Upper lobe of left lung (tissue), 6 donors: ENCODE data around the gene MZT2A. TPM values are rescaled to one million over a fixed set of nuclear protein-coding genes. Genes with fewer than 3 reads are reported as not detected.
"Not testable (repeated sequence)": the region's sequence is repeated elsewhere in the genome, so short reads cannot be mapped to it uniquely, and the experiment has no call there.

Experiments
- ATAC-seq, 2 donors: fragments of 200-7000 bp; cut with Tn5 transposase; one replicate each; pipeline ENCODE4 v1.9.1; 2022; ENCODE audit warnings: mild to moderate bottlenecking in 2 of 2, moderate library complexity in 2 of 2; ENCODE audit not compliant: low FRiP score in 2 of 2
- DNase-seq, 2 donors: peaks; one replicate each; pipeline ENCODE4 v3.0.0-alpha.2; 2019 to 2020
- H3K27ac ChIP-seq, 4 donors: fragments of 200-600 bp; sonication (generic); one replicate each; pipeline ENCODE4 v1.5.1; 2016 to 2019
- H3K27me3 ChIP-seq, 4 donors: fragments of 200-600 bp; sonication (generic); one replicate each; pipeline ENCODE4 v1.5.1; 2017 to 2019
- H3K36me3 ChIP-seq, 4 donors: fragments of 200-600 bp; sonication (generic); one replicate each; pipeline ENCODE4 v1.5.1; 2016 to 2019
- H3K4me1 ChIP-seq, 4 donors: fragments of 200-600 bp; sonication (generic); one replicate each; pipeline ENCODE4 v1.5.1; 2018 to 2019
- H3K4me3 ChIP-seq, 4 donors: fragments of 200-600 bp; sonication (generic); one replicate each; pipeline ENCODE4 v1.5.1; 2017 to 2019; ENCODE audit warnings: mild to moderate bottlenecking in 2 of 4, moderate library complexity in 1 of 4
- H3K9me3 ChIP-seq, 4 donors: fragments of 200-600 bp; sonication (generic); one replicate each; pipeline ENCODE4 v1.5.1; 2018 to 2019
- CTCF ChIP-seq, 6 experiments: fragments of 450-650 bp in 4 of 6; fragments of 200-600 bp in 2 of 6; sonication (generic) in 2 of 6; IDR thresholded peaks; one replicate each; pipeline ENCODE4 v1.5.1; 2016 to 2019; ENCODE audit warnings: antibody characterized with exemption in 6 of 6
- EP300 ChIP-seq, 4 donors: sonication (generic); formaldehyde crosslinking; IDR thresholded peaks; one replicate each; pipeline ENCODE4 v1.5.1; 2017; ENCODE audit warnings: antibody characterized with exemption in 4 of 4, control low read depth in 2 of 4
- POLR2A ChIP-seq, 4 donors: fragments of 450-650 bp; IDR thresholded peaks; one replicate each; pipeline ENCODE4 v1.5.1; 2016 to 2017; ENCODE audit warnings: antibody characterized with exemption in 4 of 4, mild to moderate bottlenecking in 2 of 4
- POLR2AphosphoS5 ChIP-seq, 2 donors: sonication (generic); formaldehyde crosslinking; IDR thresholded peaks; one replicate each; pipeline ENCODE4 v1.5.1; 2017; ENCODE audit warnings: antibody characterized with exemption in 2 of 2
- WGBS, 2 donors: methylation state at CpG; one replicate each; pipeline ENCODE4 v1.1.5; 2017 to 2018; 5-methylcytosine and 5-hydroxymethylcytosine counted together
- total RNA-seq, 6 donors: library from RNA; depleted of rRNA in 4 of 6; stranded (reverse); fragments of >200 nt in 4 of 6; gene quantifications; one replicate each; pipeline versions ENCODE4 v1.1.0 to v1.2.1, GENCODE V29; 2016 to 2021
- donor health status: DM: no; HTN: no; CAD: no; lungs with moderate emphysema.
- donor health status: DM: no; HTN: yes; CAD: no; lungs with severe emphysema.

MZT2A gene
- total RNA-seq, 6 donors from 2014 or later = 15.7 to 66.9 (median 47.4) TPM

DNA sequence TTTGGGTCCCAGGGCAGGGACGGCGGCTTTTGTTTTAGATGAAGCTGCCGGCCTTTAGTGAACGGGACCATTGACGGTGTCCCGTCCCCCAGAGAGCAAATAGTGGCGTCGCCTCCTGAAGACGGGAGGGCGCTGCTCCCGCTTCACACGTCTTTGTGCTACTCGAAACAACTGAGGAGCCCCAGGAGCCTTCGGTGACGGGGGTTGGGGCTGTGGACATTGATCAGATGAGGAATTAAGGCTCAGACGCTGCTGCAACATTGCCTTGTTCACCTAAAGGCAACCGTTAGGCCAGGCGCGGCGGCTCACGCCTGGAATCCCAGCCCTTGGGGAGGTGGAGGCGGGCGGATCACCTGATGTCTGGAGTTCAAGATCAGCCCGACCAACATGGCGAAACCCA lies 15.8 kb downstream of the MZT2A start:
- not testable (repeated sequence) for H3K27me3 ChIP-seq, H3K4me1 ChIP-seq, H3K36me3 ChIP-seq, H3K27ac ChIP-seq, H3K9me3 ChIP-seq, H3K4me3 ChIP-seq, ATAC-seq
- peak in 1 of 2 donors; percentile 56 for DNase-seq
- WGBS, 2 donors = 95 to 96% methylated on average over 25 of the region's 25 CpGs

DNA sequence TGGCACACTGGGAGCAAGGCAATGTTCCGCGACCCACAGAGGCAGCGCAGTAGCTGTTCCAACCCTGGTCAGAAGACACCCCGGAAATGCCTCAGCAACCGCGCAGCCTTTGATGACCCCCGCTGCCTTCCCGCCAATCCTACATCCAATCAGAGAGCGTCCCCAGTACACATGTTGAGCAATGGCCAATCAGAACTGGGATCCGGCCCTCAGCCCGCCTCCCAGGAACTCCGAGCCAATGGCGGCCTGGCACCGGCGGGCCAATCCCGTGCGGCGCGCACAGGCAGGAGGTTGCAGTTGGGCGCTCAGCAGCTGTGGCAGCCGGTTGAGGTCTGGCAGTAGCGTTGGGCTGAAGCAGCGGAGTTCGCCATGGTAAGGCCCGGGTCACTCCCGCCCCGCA lies 16.4 kb downstream of the MZT2A start, which contains the start of gene TUBA3D:
Gene TUBA3D, plus strand, starts transcription at position 289 of the 400 bp plus-strand sequence. Its CDS starts 81 bp downstream, at position 370.
- DNase-seq (peak in 1 of 2 donors; percentile 60), ATAC-seq (no peak)
- H3K4me3 ChIP-seq = no peak within 1 kb of the TSS
- H3K27me3 ChIP-seq = no peaks in the 10 kb centered on the region
- no peaks in the 10 kb centered on the region for H3K36me3 ChIP-seq
- H3K4me1 ChIP-seq = no peaks in the 10 kb centered on the region
- H3K9me3 ChIP-seq = no peaks in the 10 kb centered on the region
- no peak within 1 kb of the TSS for H3K27ac ChIP-seq
- no peak for TF ChIP-seq CTCF (IDR thresholded peaks at IDR 0.05)
- TF ChIP-seq POLR2A (IDR thresholded peaks at IDR 0.05) = no peak
- no peak for TF ChIP-seq EP300 (IDR thresholded peaks at IDR 0.05)
- no peak for TF ChIP-seq POLR2AphosphoS5 (IDR thresholded peaks at IDR 0.05)
- WGBS, 2 donors = 97 to 98% methylated on average over 13 to 25 of the region's 27 CpGs

DNA sequence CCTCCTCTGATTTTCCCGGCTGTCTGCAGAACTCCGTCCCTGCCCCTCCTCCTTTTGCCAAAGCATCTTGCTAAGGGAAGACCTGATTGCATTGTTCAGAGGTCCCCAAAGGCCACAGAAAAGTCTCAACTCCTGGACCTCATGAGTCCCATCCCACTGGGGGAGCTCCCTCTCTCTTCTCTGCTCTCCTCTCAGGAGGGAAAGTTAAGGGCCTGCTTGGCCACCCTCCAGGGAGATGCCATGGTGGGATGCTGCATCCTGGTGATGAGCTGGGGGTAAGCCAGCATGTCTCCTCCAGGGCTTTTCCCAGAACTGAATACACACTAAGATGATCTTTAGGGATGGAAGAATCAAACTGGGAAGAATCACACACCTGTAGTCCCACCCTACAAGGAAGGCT lies 18.9 kb downstream of the MZT2A start:
- not testable (repeated sequence) for H3K9me3 ChIP-seq, ATAC-seq, H3K27ac ChIP-seq, H3K36me3 ChIP-seq, DNase-seq, H3K4me1 ChIP-seq, H3K4me3 ChIP-seq, H3K27me3 ChIP-seq
- WGBS, 2 donors = 92% methylated on average over 2 of the region's 2 CpGs; no CpG with 5 or more reads in 1 of the 2 donors

DNA sequence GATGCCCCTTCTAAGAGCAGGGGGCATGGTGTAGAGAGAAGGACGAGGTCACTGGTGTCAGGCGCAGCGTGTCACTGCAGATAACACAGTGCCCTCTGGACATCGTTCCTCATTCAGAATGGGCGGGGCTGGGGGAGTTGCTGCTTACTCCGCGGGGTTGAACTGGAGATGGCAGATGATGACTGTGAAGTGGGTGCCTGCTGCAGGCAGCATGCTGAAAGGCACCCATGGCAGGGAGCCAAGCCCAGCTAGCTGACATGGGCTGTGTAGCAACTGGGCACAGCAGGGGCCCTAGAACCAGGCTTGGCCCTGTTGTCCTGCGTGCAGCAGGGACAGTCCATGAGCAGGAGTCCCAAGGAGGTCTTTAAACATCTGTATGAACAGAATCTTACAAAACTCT lies 20.6 kb downstream of the MZT2A start:
- H3K4me3 ChIP-seq, H3K27me3 ChIP-seq, H3K4me1 ChIP-seq, H3K36me3 ChIP-seq, H3K27ac ChIP-seq, DNase-seq, H3K9me3 ChIP-seq: not testable (repeated sequence)
- WGBS, 2 donors = 100% methylated on average over 1 of the region's 8 CpGs
- ATAC-seq = peak; percentile 33 to 58

- DNase-seq, H3K27me3 ChIP-seq, ATAC-seq, H3K36me3 ChIP-seq, H3K9me3 ChIP-seq, H3K4me1 ChIP-seq, H3K4me3 ChIP-seq, H3K27ac ChIP-seq: not testable (repeated sequence)
- 90 to 100% methylated on average over 1 to 2 of the region's 3 CpGs for WGBS, 2 donors
These were observed 21.3 kb downstream of the MZT2A start for GRCh38 chr2:131470944-131471343.

DNA sequence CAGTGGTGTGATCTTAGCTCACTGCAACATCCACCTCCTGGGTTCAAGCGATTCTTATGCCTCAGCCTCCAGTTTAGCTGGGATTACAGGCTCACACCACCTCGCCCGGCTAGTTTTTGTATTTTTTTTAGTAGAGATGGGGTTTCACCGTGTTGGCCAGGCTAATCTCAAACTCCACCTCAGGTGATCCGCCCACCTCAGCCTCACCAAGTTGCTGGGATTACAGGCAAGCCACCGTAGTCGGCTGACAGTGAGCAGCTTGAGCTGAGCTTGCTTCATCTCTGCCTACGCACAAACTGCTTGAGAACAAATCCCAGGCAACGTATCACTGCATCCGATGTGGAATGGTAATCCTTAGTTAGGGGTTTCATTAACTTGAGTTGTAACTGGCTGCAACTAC lies 24.5 kb downstream of the MZT2A start:
- H3K4me1 ChIP-seq, H3K36me3 ChIP-seq, H3K9me3 ChIP-seq, ATAC-seq, DNase-seq, H3K27ac ChIP-seq, H3K4me3 ChIP-seq, H3K27me3 ChIP-seq: not testable (repeated sequence)
- WGBS, 2 donors = 92% methylated on average over 10 of the region's 10 CpGs

DNA sequence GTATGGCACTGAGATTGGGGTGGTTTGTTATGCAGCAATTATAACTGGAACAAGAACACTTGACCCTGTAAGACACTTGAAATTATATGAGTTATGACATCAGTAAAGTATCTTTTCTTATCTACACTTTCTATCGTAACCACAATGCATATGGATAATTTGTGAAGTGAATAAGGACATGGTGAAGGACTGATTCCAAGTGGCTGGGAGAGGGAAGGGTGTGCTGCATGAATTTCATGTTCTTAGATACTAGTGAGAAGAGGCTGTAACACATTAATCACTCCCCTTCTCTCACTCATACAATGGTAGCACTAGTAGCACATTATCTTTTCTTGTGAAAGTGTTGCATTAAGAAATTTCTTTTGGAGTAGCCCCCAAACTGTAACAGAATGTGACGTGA lies 37.3 kb downstream of the MZT2A start:
- not testable (repeated sequence) for H3K9me3 ChIP-seq, ATAC-seq, H3K4me1 ChIP-seq, H3K4me3 ChIP-seq, DNase-seq, H3K27me3 ChIP-seq, H3K27ac ChIP-seq, H3K36me3 ChIP-seq
- 62 to 65% methylated on average over 1 to 2 of the region's 2 CpGs for WGBS, 2 donors

DNA sequence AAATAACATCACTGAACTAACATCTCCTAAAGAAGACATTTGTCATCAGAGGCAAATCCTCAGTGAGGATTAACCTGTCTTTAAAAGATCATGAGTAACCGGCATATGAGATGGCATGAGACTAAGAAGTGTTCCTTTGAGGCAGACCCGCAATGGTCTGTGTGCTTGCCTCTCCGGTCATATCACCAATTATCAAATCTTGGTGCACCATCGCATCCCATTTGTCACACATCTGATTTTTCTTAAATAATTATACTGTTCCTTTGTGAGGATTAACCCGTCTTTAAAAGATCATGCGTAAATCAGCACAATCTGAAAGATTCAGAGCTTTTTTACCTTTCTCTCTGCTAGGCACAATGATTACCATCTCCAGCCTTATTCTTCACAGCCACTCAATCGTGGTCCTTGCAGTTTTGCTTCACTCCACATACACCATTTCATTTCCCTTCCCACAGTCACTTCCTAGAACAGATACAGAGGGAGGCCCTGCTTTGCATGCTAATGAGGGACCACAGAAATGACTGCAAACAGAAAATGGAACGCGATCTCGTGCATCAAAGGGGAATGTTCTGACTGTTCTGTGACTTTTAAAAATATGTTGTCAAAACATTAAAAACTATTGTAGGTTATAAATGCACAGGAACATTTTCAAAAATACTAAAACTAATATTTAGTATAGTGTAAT lies 40.8 kb downstream of the MZT2A start:
- not testable (repeated sequence) for H3K9me3 ChIP-seq, H3K27me3 ChIP-seq, H3K4me3 ChIP-seq, ATAC-seq, H3K4me1 ChIP-seq, H3K36me3 ChIP-seq, H3K27ac ChIP-seq, DNase-seq
- 58 to 69% methylated on average over 7 to 10 of the region's 10 CpGs for whole genome bisulfite sequencing, 2 donors

DNA sequence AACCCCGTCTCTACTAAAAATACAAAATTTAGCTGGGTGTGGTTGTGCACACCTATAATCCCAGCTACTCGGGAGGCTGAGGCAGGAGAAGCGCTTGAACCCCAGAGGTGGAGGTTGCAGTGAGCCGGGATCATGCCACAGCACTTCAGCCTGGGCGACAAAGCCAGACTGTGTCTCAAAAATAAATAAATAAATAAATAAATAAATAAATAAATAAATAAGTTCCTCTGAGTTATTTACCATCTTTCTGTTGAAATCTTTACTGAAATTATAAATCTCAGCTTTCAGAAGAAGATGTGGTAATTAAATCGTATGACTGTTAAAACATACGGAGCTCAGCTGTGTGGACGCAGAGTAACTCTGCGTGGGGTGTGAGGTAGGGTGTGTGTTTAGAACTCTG lies 44.2 kb downstream of the MZT2A start:
- not testable (repeated sequence) for DNase-seq, H3K4me3 ChIP-seq, H3K27ac ChIP-seq, H3K9me3 ChIP-seq, H3K4me1 ChIP-seq, H3K27me3 ChIP-seq, ATAC-seq, H3K36me3 ChIP-seq
- 90 to 94% methylated on average over 6 to 9 of the region's 9 CpGs for WGBS, 2 donors
